Measurements from ENCODE around the gene GABBR2. TPM values are rescaled to one million over a fixed set of nuclear protein-coding genes. Genes with fewer than 3 reads are reported as not detected.

GABBR2 gene
- total RNA-seq, 1 donor from 2014 or later: 116 TPM

DNA sequence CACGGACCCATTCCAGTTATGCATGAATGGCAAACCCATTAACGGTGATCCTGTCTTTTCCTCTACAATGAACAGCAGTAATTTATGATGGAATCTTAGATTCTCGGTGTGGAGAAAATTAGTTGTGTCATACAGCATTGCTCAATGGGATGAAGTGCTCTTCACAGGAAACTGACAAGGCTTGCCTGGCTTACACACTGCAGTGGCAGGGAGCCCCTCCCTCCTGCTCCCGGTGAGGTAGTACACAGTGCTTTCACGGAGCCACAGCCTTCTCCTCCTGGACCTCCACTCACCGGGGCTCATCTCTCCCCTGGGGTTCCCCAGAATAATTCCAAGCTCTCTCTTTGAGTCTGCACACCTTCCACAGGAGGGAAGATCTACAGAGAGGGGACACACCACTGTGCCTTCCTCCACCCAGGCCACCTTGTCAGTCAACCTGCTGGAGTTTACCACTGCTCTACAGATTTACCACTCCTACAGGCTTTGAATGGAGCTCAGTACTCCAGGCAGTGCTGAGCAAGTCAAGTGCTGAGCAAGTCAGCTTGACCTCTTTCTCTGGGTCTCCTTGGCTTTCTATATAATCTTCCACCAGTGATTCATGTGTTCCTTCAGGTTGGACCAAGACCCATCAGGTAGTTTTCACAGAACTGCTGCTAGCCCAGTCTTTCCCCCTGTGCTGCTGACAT is 394.2 kb downstream of the GABBR2 start:
- DNase-seq: no peak
- Mint-ChIP-seq H3K27me3 (ENCODE audit: unreplicated experiment) (peaks cover 27% of the 10 kb centered on the region), H3K4me1 (ENCODE audit: low read depth, unreplicated experiment) (peaks cover 37% of the 10 kb centered on the region), H3K4me3 (ENCODE audit: unreplicated experiment) (no peak overlapping the region), H3K27ac (ENCODE audit: unreplicated experiment) (peak overlapping the region; percentile 99), H3K36me3 (ENCODE audit: unreplicated experiment) (no peaks in the 10 kb centered on the region), H3K9me3 (ENCODE audit: unreplicated experiment) (peaks cover 21% of the 10 kb centered on the region)
- TF ChIP-seq, protein P1, sequence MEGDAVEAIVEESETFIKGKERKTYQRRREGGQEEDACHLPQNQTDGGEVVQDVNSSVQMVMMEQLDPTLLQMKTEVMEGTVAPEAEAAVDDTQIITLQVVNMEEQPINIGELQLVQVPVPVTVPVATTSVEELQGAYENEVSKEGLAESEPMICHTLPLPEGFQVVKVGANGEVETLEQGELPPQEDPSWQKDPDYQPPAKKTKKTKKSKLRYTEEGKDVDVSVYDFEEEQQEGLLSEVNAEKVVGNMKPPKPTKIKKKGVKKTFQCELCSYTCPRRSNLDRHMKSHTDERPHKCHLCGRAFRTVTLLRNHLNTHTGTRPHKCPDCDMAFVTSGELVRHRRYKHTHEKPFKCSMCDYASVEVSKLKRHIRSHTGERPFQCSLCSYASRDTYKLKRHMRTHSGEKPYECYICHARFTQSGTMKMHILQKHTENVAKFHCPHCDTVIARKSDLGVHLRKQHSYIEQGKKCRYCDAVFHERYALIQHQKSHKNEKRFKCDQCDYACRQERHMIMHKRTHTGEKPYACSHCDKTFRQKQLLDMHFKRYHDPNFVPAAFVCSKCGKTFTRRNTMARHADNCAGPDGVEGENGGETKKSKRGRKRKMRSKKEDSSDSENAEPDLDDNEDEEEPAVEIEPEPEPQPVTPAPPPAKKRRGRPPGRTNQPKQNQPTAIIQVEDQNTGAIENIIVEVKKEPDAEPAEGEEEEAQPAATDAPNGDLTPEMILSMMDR (IDR thresholded peaks at IDR 0.05; ENCODE audit: partially characterized antibody, unreplicated experiment): no peak

DNA sequence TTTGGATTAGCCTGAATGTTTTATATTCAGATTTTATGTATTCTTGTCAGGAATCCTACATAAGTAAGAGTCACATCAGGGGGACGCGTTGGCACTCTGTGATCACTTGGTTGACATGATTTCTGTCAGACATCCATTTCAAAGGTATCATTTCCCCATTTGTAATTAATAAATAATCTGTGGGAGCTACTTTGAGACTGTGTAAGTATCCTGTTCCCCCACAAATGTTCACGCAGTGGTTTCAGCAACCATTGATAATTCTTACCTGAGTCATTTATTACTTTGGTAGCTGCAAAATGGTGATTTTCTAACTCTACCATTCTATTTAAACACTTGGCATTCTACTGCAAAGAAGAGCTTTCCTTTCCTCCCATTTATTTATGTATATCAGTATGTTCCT is 396.4 kb downstream of the GABBR2 start:
- peaks cover 25% of the 10 kb centered on the region for H3K4me1 Mint-ChIP-seq (ENCODE audit: low read depth, unreplicated experiment)
- H3K9me3 Mint-ChIP-seq (ENCODE audit: unreplicated experiment): peaks cover 13% of the 10 kb centered on the region
- H3K4me3 Mint-ChIP-seq (ENCODE audit: unreplicated experiment): no peak overlapping the region
- no peak overlapping the region for H3K27ac Mint-ChIP-seq (ENCODE audit: unreplicated experiment)
- TF ChIP-seq, protein P1 (IDR thresholded peaks at IDR 0.05; ENCODE audit: partially characterized antibody, unreplicated experiment): no peak
- DNase-seq: no peak
- H3K27me3 Mint-ChIP-seq (ENCODE audit: unreplicated experiment): peaks cover 20% of the 10 kb centered on the region
- H3K36me3 Mint-ChIP-seq (ENCODE audit: unreplicated experiment): peaks cover 4% of the 10 kb centered on the region

DNA sequence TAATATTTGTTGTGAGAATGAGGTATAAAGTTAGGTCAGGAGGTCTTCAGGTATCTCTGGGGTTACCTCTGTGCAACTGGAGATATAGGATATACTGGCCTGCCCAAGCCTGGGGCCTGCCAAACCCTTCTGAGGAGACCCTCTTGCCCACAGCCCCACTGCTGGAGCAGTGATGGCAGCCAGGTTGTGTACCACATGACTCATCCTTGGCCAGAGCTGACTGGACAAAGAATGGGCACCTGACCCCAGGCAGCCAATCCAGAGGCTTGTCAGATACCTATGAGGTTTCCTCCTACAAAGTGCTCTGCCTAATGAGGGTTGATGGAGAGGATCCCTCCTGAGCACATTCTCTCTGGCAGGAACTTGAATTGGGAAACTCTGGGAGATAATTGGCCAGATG is 397.2 kb downstream of the GABBR2 start:
- no peak for DNase-seq
- peaks cover 25% of the 10 kb centered on the region for H3K4me1 Mint-ChIP-seq (ENCODE audit: low read depth, unreplicated experiment)
- TF ChIP-seq, protein P1 (IDR thresholded peaks at IDR 0.05; ENCODE audit: partially characterized antibody, unreplicated experiment): no peak
- no peak overlapping the region for H3K4me3 Mint-ChIP-seq (ENCODE audit: unreplicated experiment)
- H3K27ac Mint-ChIP-seq (ENCODE audit: unreplicated experiment): no peak overlapping the region
- H3K9me3 Mint-ChIP-seq (ENCODE audit: unreplicated experiment): peaks cover 6% of the 10 kb centered on the region
- peaks cover 11% of the 10 kb centered on the region for H3K27me3 Mint-ChIP-seq (ENCODE audit: unreplicated experiment)
- peaks cover 4% of the 10 kb centered on the region for H3K36me3 Mint-ChIP-seq (ENCODE audit: unreplicated experiment)

DNA sequence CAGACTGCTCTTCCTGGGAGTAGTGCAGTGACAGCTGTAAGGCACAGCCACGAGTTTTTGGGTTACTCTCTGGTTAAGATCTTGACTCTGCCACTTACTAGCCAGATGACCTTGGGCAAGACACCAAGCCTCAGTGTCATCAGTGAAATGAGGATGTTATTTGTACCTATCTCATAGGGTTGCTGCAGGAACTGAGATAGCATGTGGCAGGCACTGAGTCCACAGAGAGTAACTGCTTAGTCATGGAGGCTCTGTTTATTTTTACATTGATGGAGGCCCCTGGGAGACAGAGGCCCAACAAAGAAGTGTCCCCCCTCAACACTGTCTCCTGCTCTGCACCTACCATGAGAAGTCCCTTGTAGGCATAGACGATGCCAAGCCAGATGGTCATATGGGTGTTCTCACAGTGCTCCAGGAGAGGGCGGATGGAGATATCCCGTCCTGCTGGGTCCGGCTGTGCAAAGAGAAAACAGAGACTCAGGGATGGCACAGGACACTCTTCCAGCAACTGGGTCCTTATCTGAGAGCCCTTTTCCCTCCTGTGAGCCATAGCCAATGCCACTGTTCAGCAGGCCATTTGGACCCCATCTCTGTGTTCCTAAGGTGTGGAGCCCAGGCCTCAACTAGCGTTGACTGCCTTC is 397.9 kb downstream of the GABBR2 start:
- Mint-ChIP-seq H3K27me3 (ENCODE audit: unreplicated experiment) (peaks cover 12% of the 10 kb centered on the region), H3K4me3 (ENCODE audit: unreplicated experiment) (no peak overlapping the region), H3K36me3 (ENCODE audit: unreplicated experiment) (peaks cover 4% of the 10 kb centered on the region), H3K27ac (ENCODE audit: unreplicated experiment) (no peak overlapping the region), H3K9me3 (ENCODE audit: unreplicated experiment) (peaks cover 10% of the 10 kb centered on the region), H3K4me1 (ENCODE audit: low read depth, unreplicated experiment) (peaks cover 27% of the 10 kb centered on the region)
- TF ChIP-seq, protein P1 (IDR thresholded peaks at IDR 0.05; ENCODE audit: partially characterized antibody, unreplicated experiment): no peak
- DNase-seq: no peak
